Measurements from ENCODE around the gene CHRNB2. TPM values are rescaled to one million over a fixed set of nuclear protein-coding genes. Genes with fewer than 3 reads are reported as not detected.

CHRNB2 gene
- total RNA-seq, 1 donor from 2014 or later, result 44.9 TPM

DNA sequence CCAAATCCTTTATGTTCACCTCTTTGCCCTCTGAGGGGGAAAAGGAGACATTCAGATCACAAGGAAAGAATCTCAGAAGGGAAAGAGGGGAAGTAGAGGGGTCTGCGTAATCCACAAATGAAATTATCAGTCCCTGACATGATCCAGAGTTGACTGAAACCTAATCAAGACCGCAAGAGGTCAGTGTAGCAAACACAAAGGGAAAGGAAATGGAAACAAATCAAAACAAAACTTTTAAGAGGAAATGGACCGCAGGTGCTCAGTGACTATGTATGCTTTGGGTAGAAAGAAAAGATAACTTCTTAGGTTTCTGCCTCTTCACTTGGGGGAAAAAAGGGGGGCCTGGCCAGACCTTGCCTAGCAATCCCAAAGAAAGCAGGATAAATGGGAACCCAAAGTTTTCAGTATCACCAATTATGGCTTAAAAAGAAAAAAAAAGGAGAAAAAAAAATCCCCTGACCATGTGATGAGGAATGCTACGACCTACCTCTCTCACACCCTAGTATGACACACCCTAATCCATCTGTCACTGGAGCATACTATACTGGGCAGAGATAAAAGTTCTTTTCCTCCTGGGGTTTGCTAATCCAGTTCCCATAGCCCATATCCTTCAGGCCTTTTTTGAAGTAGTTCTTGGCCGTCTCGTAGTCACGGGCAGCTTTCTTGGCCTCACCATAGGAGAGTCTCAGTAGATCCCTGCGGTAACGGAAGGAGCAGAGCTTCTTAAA is 16.9 kb downstream of the CHRNB2 start:
- Mint-ChIP-seq H3K36me3 (ENCODE audit: unreplicated experiment) (peaks cover 9% of the 10 kb centered on the region), H3K4me1 (ENCODE audit: low read depth, unreplicated experiment) (peaks cover 15% of the 10 kb centered on the region), H3K27ac (ENCODE audit: unreplicated experiment) (no peak overlapping the region), H3K9me3 (ENCODE audit: unreplicated experiment) (peaks cover 17% of the 10 kb centered on the region), H3K27me3 (ENCODE audit: unreplicated experiment) (peaks cover 10% of the 10 kb centered on the region), H3K4me3 (ENCODE audit: unreplicated experiment) (no peak overlapping the region)
- no peak for DNase-seq
- TF ChIP-seq, protein P1, sequence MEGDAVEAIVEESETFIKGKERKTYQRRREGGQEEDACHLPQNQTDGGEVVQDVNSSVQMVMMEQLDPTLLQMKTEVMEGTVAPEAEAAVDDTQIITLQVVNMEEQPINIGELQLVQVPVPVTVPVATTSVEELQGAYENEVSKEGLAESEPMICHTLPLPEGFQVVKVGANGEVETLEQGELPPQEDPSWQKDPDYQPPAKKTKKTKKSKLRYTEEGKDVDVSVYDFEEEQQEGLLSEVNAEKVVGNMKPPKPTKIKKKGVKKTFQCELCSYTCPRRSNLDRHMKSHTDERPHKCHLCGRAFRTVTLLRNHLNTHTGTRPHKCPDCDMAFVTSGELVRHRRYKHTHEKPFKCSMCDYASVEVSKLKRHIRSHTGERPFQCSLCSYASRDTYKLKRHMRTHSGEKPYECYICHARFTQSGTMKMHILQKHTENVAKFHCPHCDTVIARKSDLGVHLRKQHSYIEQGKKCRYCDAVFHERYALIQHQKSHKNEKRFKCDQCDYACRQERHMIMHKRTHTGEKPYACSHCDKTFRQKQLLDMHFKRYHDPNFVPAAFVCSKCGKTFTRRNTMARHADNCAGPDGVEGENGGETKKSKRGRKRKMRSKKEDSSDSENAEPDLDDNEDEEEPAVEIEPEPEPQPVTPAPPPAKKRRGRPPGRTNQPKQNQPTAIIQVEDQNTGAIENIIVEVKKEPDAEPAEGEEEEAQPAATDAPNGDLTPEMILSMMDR (IDR thresholded peaks at IDR 0.05; ENCODE audit: partially characterized antibody, unreplicated experiment), result no peak

DNA sequence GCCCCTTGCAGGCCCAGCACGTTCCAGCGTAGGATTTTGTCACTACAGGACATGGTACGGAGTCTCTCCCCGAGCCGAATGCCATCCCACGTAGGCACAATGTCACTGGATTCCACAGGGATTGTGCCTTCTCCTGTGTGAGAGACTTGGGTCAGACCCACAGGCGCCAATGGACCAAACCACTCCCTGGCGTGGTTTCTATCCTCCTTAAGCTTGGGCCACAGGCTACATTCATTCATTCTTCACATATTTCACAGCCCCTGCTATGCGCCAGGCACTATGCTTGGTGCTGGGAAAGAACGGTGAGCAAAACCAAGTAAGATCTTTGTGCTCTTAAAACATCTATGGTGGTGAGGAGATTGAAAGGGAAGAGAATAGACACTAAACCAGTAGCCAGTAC is 18.7 kb downstream of the CHRNB2 start:
- Mint-ChIP-seq H3K27ac (ENCODE audit: unreplicated experiment) (no peak overlapping the region), H3K9me3 (ENCODE audit: unreplicated experiment) (peaks cover 15% of the 10 kb centered on the region), H3K27me3 (ENCODE audit: unreplicated experiment) (peaks cover 9% of the 10 kb centered on the region), H3K4me1 (ENCODE audit: low read depth, unreplicated experiment) (peaks cover 15% of the 10 kb centered on the region), H3K4me3 (ENCODE audit: unreplicated experiment) (no peak overlapping the region), H3K36me3 (ENCODE audit: unreplicated experiment) (peaks cover 9% of the 10 kb centered on the region)
- DNase-seq, result no peak
- TF ChIP-seq, protein P1 (IDR thresholded peaks at IDR 0.05; ENCODE audit: partially characterized antibody, unreplicated experiment), result no peak

DNA sequence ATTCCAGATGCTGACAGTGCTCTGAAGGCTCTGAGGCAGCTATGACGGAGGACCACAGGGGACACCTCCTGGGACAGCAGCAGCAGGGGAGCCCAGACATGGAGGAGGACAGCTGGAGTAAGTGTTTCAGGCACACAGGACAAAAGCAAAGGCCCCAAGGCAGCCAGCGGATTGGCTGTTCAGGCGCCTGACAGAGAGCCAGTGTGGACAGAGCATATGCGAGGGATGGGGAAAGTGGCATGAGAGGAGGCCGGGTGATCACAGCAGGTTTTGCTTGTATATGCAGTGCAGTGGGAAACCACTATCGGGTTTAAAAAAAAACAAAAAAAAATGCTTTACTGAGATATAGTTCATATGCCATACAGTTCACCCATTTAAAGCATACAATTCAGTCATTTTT is 19.1 kb downstream of the CHRNB2 start:
- Mint-ChIP-seq H3K36me3 (ENCODE audit: unreplicated experiment) (peaks cover 9% of the 10 kb centered on the region), H3K9me3 (ENCODE audit: unreplicated experiment) (peaks cover 15% of the 10 kb centered on the region), H3K4me3 (ENCODE audit: unreplicated experiment) (no peak overlapping the region), H3K27me3 (ENCODE audit: unreplicated experiment) (peaks cover 9% of the 10 kb centered on the region), H3K4me1 (ENCODE audit: low read depth, unreplicated experiment) (peaks cover 15% of the 10 kb centered on the region), H3K27ac (ENCODE audit: unreplicated experiment) (no peak overlapping the region)
- TF ChIP-seq, protein P1 (IDR thresholded peaks at IDR 0.05; ENCODE audit: partially characterized antibody, unreplicated experiment), result no peak
- DNase-seq, result no peak

GRCh38 chr1:154589780-154590179 is 22.2 kb downstream of the CHRNB2 start:
- no peak for DNase-seq
- TF ChIP-seq, protein P1 (IDR thresholded peaks at IDR 0.05; ENCODE audit: partially characterized antibody, unreplicated experiment), result no peak
- no peak overlapping the region for H3K4me3 Mint-ChIP-seq (ENCODE audit: unreplicated experiment)
- H3K36me3 Mint-ChIP-seq (ENCODE audit: unreplicated experiment), result peaks cover 15% of the 10 kb centered on the region
- peaks cover 22% of the 10 kb centered on the region for H3K4me1 Mint-ChIP-seq (ENCODE audit: low read depth, unreplicated experiment)
- H3K9me3 Mint-ChIP-seq (ENCODE audit: unreplicated experiment), result peaks cover 11% of the 10 kb centered on the region
- peaks cover 4% of the 10 kb centered on the region for H3K27me3 Mint-ChIP-seq (ENCODE audit: unreplicated experiment)
- H3K27ac Mint-ChIP-seq (ENCODE audit: unreplicated experiment), result no peak overlapping the region

DNA sequence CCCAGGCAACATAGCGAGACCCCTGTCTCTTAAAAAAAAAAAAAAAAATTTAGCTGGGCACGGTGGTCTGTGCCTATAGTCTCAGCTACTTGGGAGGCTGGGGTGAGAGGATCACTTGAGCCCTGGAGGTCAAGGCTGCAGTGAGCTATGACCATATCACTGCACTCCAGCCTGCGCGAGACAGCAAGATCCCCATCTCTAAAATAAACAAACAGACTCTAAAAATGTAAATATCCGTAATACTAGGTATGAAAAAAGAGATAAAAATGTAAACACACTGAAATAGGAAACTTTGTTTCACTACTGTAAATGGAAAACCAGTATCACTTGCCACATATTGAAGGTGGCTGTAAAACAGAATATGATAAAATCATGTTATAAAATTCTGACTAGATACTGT is 23.2 kb downstream of the CHRNB2 start:
- H3K36me3 Mint-ChIP-seq (ENCODE audit: unreplicated experiment), result peaks cover 6% of the 10 kb centered on the region
- TF ChIP-seq, protein P1 (IDR thresholded peaks at IDR 0.05; ENCODE audit: partially characterized antibody, unreplicated experiment), result no peak
- DNase-seq, result no peak
- H3K4me3 Mint-ChIP-seq (ENCODE audit: unreplicated experiment), result no peak overlapping the region
- peaks cover 3% of the 10 kb centered on the region for H3K27me3 Mint-ChIP-seq (ENCODE audit: unreplicated experiment)
- H3K4me1 Mint-ChIP-seq (ENCODE audit: low read depth, unreplicated experiment), result peaks cover 16% of the 10 kb centered on the region
- H3K9me3 Mint-ChIP-seq (ENCODE audit: unreplicated experiment), result peaks cover 7% of the 10 kb centered on the region
- no peak overlapping the region for H3K27ac Mint-ChIP-seq (ENCODE audit: unreplicated experiment)
